ENCODE data around the gene FBXL15.
"Not testable (repeated sequence)": the region's sequence is repeated elsewhere in the genome, so short reads cannot be mapped to it uniquely, and the experiment has no call there.

The FBXL15 gene

GRCh38 chr10:102452672-102453340 lies 32.2 kb downstream of the FBXL15 start:
- peak in 1 of 2 donors; percentile 38 for DNase-seq (ENCODE audit: low read depth in 1 of 2, low spot score in 1 of 2)

- DNase-seq (ENCODE audit: low read depth in 1 of 2, low spot score in 1 of 2), result no peak
Observed at GRCh38 chr10:102453502-102453901, 32.9 kb downstream of the FBXL15 start.

GRCh38 chr10:102454662-102455487 lies 34.2 kb downstream of the FBXL15 start:
- DNase-seq (ENCODE audit: low read depth in 1 of 2, low spot score in 1 of 2), result not testable (repeated sequence)

GRCh38 chr10:102455893-102456471 lies 35.3 kb downstream of the FBXL15 start:
- no peak for DNase-seq (ENCODE audit: low read depth in 1 of 2, low spot score in 1 of 2)

GRCh38 chr10:102457591-102458150 lies 37.0 kb downstream of the FBXL15 start:
- no peak for DNase-seq (ENCODE audit: low read depth in 1 of 2, low spot score in 1 of 2)

- no peak for DNase-seq (ENCODE audit: low read depth in 1 of 2, low spot score in 1 of 2)
Observed at GRCh38 chr10:102458656-102459055, 38.0 kb downstream of the FBXL15 start.

- no peak for DNase-seq (ENCODE audit: low read depth in 1 of 2, low spot score in 1 of 2)
Observed at GRCh38 chr10:102460836-102461186, 40.2 kb downstream of the FBXL15 start.

- DNase-seq (ENCODE audit: low read depth in 1 of 2, low spot score in 1 of 2), result peak; percentile 84 to 91
Observed at GRCh38 chr10:102461187-102462054, 40.8 kb downstream of the FBXL15 start.

- DNase-seq (ENCODE audit: low read depth in 1 of 2, low spot score in 1 of 2), result no peak
Observed at GRCh38 chr10:102462512-102463054, 41.9 kb downstream of the FBXL15 start.

- DNase-seq (ENCODE audit: low read depth in 1 of 2, low spot score in 1 of 2), result no peak
Observed at GRCh38 chr10:102463983-102464382, 43.3 kb downstream of the FBXL15 start.

GRCh38 chr10:102465466-102465865 lies 44.8 kb downstream of the FBXL15 start:
- no peak for DNase-seq (ENCODE audit: low read depth in 1 of 2, low spot score in 1 of 2)

- no peak for DNase-seq (ENCODE audit: low read depth in 1 of 2, low spot score in 1 of 2)
Observed at GRCh38 chr10:102467318-102467717, 46.7 kb downstream of the FBXL15 start.

GRCh38 chr10:102467971-102468438 lies 47.4 kb downstream of the FBXL15 start:
- DNase-seq (ENCODE audit: low read depth in 1 of 2, low spot score in 1 of 2), result no peak

GRCh38 chr10:102468683-102469082 lies 48.0 kb downstream of the FBXL15 start:
- DNase-seq (ENCODE audit: low read depth in 1 of 2, low spot score in 1 of 2), result no peak

- no peak for DNase-seq (ENCODE audit: low read depth in 1 of 2, low spot score in 1 of 2)
Observed at GRCh38 chr10:102470579-102471546, 50.2 kb downstream of the FBXL15 start.
